ENCODE results near the gene ST6GALNAC5.
"Not testable (repeated sequence)": the region's sequence is repeated elsewhere in the genome, so short reads cannot be mapped to it uniquely, and the experiment has no call there.

Gene ST6GALNAC5

GRCh38 chr1:76868154-76868882, 1.0 kb downstream of the ST6GALNAC5 start:
- no peak for DNase-seq

- DNase-seq = no peak
These were observed 1.6 kb downstream of the ST6GALNAC5 start for GRCh38 chr1:76868916-76869315.

GRCh38 chr1:76870037-76870436, 2.8 kb downstream of the ST6GALNAC5 start:
- no peak for DNase-seq

GRCh38 chr1:76871355-76871974, 4.2 kb downstream of the ST6GALNAC5 start:
- no peak for DNase-seq

- no peak for DNase-seq
These were observed 5.7 kb downstream of the ST6GALNAC5 start for GRCh38 chr1:76872944-76873343.

- no peak for DNase-seq
These were observed 9.5 kb downstream of the ST6GALNAC5 start for GRCh38 chr1:76876655-76877395.

GRCh38 chr1:76879014-76879413, 11.7 kb downstream of the ST6GALNAC5 start:
- not testable (repeated sequence) for DNase-seq

GRCh38 chr1:76881762-76882161, 14.5 kb downstream of the ST6GALNAC5 start:
- DNase-seq = no peak

- no peak for DNase-seq
These were observed 24.8 kb downstream of the ST6GALNAC5 start for GRCh38 chr1:76891931-76892622.

GRCh38 chr1:76892675-76893074, 25.4 kb downstream of the ST6GALNAC5 start:
- DNase-seq = no peak

- peak; percentile 21 for DNase-seq
These were observed 34.0 kb downstream of the ST6GALNAC5 start for GRCh38 chr1:76901158-76901767.

GRCh38 chr1:76905876-76906595, 38.8 kb downstream of the ST6GALNAC5 start:
- no peak for DNase-seq

- no peak for DNase-seq
These were observed 42.0 kb downstream of the ST6GALNAC5 start for GRCh38 chr1:76909311-76909710.

- no peak for DNase-seq
These were observed 51.8 kb downstream of the ST6GALNAC5 start for GRCh38 chr1:76919085-76919484.

- DNase-seq = no peak
These were observed 54.3 kb downstream of the ST6GALNAC5 start for GRCh38 chr1:76921590-76921989.

GRCh38 chr1:76925825-76926224, 58.5 kb downstream of the ST6GALNAC5 start:
- no peak for DNase-seq

GRCh38 chr1:76928522-76928921, 61.2 kb downstream of the ST6GALNAC5 start:
- DNase-seq = no peak

GRCh38 chr1:76929136-76929535, 61.9 kb downstream of the ST6GALNAC5 start:
- DNase-seq = no peak

- DNase-seq = no peak
These were observed 66.9 kb downstream of the ST6GALNAC5 start for GRCh38 chr1:76933847-76934815.

GRCh38 chr1:76938304-76938703, 71.0 kb downstream of the ST6GALNAC5 start:
- DNase-seq = no peak
